ENCODE data around the gene ELAVL4.

Gene ELAVL4

DNA sequence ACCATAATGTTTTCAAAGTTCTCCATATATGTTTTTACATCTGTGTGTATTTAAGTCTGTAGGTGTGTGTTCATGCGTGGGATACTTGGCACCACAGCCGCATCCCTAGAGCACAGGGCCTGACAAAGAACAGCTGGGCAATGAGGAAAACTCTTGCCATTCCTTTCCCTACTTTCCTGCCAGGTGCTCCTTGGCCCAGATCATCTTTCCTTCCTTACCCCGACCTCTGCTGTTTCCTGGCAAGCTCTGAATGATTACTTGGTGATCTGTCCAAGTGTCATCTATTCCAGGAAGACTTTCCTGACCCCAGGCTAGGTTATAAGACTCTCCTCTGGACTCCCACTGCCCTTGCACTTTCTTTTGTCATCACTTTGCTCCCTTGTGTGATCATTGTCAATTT lies 123.6 kb downstream of the ELAVL4 start:
- Histone ChIP-seq H3K9me3 (ENCODE audit: insufficient read depth, low read depth, low read length) (no peaks in the 10 kb centered on the region), H3K79me2 (ENCODE audit: insufficient read depth, low read length) (no peaks in the 10 kb centered on the region), H3K36me3 (ENCODE audit: insufficient read depth, low read length) (no peaks in the 10 kb centered on the region), H4K20me1 (ENCODE audit: insufficient read depth, low read length, poor library complexity, severe bottlenecking) (no peaks in the 10 kb centered on the region), H3K4me3 (ENCODE audit: low read length, poor library complexity, severe bottlenecking) (no peak overlapping the region), H3K27me3 (ENCODE audit: insufficient read depth, low read length, poor library complexity, severe bottlenecking) (no peaks in the 10 kb centered on the region), H3K4me1 (ENCODE audit: insufficient read depth, low read length, poor library complexity, severe bottlenecking) (no peaks in the 10 kb centered on the region), H3K4me2 (ENCODE audit: low read depth, low read length, poor library complexity, severe bottlenecking) (no peak overlapping the region), H3K9ac (ENCODE audit: low read depth, low read length, poor library complexity, severe bottlenecking) (no peak overlapping the region), H2AFZ (ENCODE audit: low read length) (no peak overlapping the region), H3K9me2 (replicated peaks; ENCODE audit: low read depth, low read length) (no peaks in the 10 kb centered on the region), H3F3A (ENCODE audit: low read depth) (no peaks in the 10 kb centered on the region)
- TF ChIP-seq, protein P1, sequence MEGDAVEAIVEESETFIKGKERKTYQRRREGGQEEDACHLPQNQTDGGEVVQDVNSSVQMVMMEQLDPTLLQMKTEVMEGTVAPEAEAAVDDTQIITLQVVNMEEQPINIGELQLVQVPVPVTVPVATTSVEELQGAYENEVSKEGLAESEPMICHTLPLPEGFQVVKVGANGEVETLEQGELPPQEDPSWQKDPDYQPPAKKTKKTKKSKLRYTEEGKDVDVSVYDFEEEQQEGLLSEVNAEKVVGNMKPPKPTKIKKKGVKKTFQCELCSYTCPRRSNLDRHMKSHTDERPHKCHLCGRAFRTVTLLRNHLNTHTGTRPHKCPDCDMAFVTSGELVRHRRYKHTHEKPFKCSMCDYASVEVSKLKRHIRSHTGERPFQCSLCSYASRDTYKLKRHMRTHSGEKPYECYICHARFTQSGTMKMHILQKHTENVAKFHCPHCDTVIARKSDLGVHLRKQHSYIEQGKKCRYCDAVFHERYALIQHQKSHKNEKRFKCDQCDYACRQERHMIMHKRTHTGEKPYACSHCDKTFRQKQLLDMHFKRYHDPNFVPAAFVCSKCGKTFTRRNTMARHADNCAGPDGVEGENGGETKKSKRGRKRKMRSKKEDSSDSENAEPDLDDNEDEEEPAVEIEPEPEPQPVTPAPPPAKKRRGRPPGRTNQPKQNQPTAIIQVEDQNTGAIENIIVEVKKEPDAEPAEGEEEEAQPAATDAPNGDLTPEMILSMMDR (conservative IDR thresholded peaks at IDR 0.05; ENCODE audit: low read length), result no peak
- TF ChIP-seq EZH2phosphoT487 (IDR thresholded peaks at IDR 0.05; ENCODE audit: borderline replicate concordance), result no peak

DNA sequence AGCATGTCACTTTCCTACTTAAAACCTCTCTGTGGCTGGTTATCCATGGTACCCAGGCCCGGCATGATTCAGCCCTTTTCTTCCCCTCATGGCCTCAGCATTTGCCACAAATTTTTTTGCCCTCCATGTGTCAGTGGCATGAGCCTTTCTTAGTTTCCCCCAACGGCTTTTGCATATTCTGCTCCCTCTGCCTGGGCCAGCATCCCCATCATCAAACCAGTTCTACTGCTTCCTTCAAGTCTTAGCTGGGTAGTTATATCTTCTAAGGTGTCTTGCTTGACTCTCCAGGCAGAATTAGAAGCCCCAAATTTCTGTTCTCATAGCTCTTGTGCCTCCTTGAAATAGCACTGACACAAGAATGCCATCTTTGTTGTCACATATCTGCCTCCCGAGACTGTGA lies 127.9 kb downstream of the ELAVL4 start:
- Histone ChIP-seq H3K9ac (ENCODE audit: low read depth, low read length, poor library complexity, severe bottlenecking) (no peak overlapping the region), H3K79me2 (ENCODE audit: insufficient read depth, low read length) (no peaks in the 10 kb centered on the region), H3K36me3 (ENCODE audit: insufficient read depth, low read length) (no peaks in the 10 kb centered on the region), H3K4me1 (ENCODE audit: insufficient read depth, low read length, poor library complexity, severe bottlenecking) (no peaks in the 10 kb centered on the region), H3K9me3 (ENCODE audit: insufficient read depth, low read depth, low read length) (no peaks in the 10 kb centered on the region), H3K27me3 (ENCODE audit: insufficient read depth, low read length, poor library complexity, severe bottlenecking) (no peaks in the 10 kb centered on the region), H3F3A (ENCODE audit: low read depth) (no peaks in the 10 kb centered on the region), H3K4me3 (ENCODE audit: low read length, poor library complexity, severe bottlenecking) (no peak overlapping the region), H3K4me2 (ENCODE audit: low read depth, low read length, poor library complexity, severe bottlenecking) (no peak overlapping the region), H2AFZ (ENCODE audit: low read length) (no peak overlapping the region), H4K20me1 (ENCODE audit: insufficient read depth, low read length, poor library complexity, severe bottlenecking) (no peaks in the 10 kb centered on the region), H3K9me2 (replicated peaks; ENCODE audit: low read depth, low read length) (no peaks in the 10 kb centered on the region)
- no peak for TF ChIP-seq EZH2phosphoT487 (IDR thresholded peaks at IDR 0.05; ENCODE audit: borderline replicate concordance)
- TF ChIP-seq, protein P1 (conservative IDR thresholded peaks at IDR 0.05; ENCODE audit: low read length), result no peak

DNA sequence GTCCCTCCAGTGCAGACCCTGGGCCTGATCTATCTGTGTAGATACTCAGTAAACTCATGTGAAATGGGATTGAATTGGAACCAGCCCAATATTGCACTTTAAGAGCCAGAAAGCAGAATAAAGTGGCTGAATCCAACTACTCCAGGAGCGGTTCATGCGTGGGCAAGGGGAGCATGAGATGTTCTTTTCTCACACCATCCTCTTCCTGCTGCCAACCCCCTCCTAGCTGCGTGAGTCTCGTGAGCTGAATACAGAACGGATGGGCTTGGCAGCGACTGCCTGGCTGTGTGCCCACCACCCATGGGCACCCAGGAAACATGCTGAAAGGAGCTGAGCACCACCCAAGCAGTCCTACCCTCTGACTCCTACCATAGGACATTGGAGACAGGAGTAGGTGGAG lies 128.3 kb downstream of the ELAVL4 start:
- Histone ChIP-seq H3K9me3 (ENCODE audit: insufficient read depth, low read depth, low read length) (no peaks in the 10 kb centered on the region), H3F3A (ENCODE audit: low read depth) (no peaks in the 10 kb centered on the region), H3K36me3 (ENCODE audit: insufficient read depth, low read length) (no peaks in the 10 kb centered on the region), H3K4me2 (ENCODE audit: low read depth, low read length, poor library complexity, severe bottlenecking) (no peak overlapping the region), H3K4me3 (ENCODE audit: low read length, poor library complexity, severe bottlenecking) (no peak overlapping the region), H3K9ac (ENCODE audit: low read depth, low read length, poor library complexity, severe bottlenecking) (no peak overlapping the region), H3K79me2 (ENCODE audit: insufficient read depth, low read length) (no peaks in the 10 kb centered on the region), H3K27me3 (ENCODE audit: insufficient read depth, low read length, poor library complexity, severe bottlenecking) (no peaks in the 10 kb centered on the region), H3K9me2 (replicated peaks; ENCODE audit: low read depth, low read length) (no peaks in the 10 kb centered on the region), H4K20me1 (ENCODE audit: insufficient read depth, low read length, poor library complexity, severe bottlenecking) (no peaks in the 10 kb centered on the region), H3K4me1 (ENCODE audit: insufficient read depth, low read length, poor library complexity, severe bottlenecking) (no peaks in the 10 kb centered on the region), H2AFZ (ENCODE audit: low read length) (no peak overlapping the region)
- TF ChIP-seq EZH2phosphoT487 (IDR thresholded peaks at IDR 0.05; ENCODE audit: borderline replicate concordance), result no peak
- TF ChIP-seq, protein P1 (conservative IDR thresholded peaks at IDR 0.05; ENCODE audit: low read length), result no peak
